ENCODE results near the gene ADARB2.

GRCh38 chr10:1394155-1394912, 343.0 kb downstream of the ADARB2 start:
- TF ChIP-seq POLR2AphosphoS5 (IDR thresholded peaks at IDR 0.05; ENCODE audit: low read depth, low read length) (no peak), POLR2A (IDR thresholded peaks at IDR 0.05; ENCODE audit: low read depth, low read length) (no peak)
